Measurements from ENCODE around the gene DNASE1L1.

The DNASE1L1 gene

GRCh38 chrX:154380787-154381186 is 28.3 kb downstream of the DNASE1L1 start:
- no peak for DNase-seq

GRCh38 chrX:154380153-154380552 is 28.9 kb downstream of the DNASE1L1 start:
- no peak for DNase-seq

DNA sequence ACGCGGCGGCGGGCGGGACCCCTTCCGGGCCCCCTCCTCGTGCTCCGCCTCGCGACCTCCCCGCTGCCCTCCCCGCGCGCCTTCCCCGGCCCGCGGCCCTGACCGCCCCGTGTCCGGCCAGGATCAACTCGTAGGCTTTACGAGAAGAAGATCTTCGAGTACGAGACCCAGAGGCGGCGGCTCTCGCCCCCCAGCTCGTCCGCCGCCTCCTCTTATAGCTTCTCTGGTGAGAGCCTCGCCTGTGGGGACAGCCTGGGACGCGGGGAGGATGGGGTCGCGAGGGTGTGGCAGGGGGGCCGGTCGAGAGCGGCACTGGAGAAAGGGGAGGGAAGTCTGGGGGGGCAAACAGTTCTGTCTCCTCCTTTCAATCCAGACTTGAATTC is 29.5 kb downstream of the DNASE1L1 start:
- no peak for DNase-seq

DNA sequence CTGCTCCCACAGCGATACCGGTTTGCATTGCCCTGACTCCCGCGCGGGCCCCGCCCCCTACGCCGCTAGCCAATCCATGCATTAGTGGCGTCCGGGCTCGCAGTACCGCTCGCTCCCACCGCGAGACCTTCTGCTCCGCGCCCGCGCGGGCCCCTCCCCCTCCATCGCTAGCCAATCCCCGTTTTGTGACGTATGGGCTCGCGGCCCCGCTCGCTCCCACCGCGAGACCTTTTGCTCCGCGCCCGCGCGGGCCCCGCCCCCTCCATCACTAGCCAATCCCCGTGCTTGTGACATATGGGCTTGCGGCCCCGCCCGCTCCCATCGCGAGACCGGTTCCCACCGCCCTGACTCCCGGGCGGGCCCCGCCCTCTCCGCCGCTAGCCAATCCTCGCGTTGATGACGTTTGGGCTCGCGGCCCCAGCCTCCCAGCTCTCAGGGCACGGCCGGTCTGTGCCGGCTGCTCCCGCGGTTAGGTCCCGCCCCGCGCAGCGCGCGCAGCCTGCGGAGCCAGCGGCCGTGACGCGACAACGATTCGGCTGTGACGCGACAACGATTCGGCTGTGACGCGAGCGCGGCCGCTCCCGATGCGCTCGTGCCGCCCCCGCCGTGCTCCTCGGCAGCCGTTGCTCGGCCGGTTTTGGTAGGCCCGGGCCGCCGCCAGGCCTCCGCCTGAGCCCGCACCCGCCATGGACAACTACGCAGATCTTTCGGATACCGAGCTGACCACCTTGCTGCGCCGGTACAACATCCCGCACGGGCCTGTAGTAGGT is 30.1 kb downstream of the DNASE1L1 start, which contains the start of gene EMD:
TSS of gene EMD (plus strand) at position 497 of the 770 bp plus-strand sequence. CDS start at position 687, 190 bp downstream.
- DNase-seq = peak; percentile 98

- DNase-seq = peak; percentile 75
Observed at GRCh38 chrX:154378059-154378798, 30.8 kb downstream of the DNASE1L1 start.

GRCh38 chrX:154376774-154377173 is 32.3 kb downstream of the DNASE1L1 start:
- DNase-seq = no peak

- DNase-seq = no peak
Observed at GRCh38 chrX:154375156-154375504, 33.9 kb downstream of the DNASE1L1 start.

DNA sequence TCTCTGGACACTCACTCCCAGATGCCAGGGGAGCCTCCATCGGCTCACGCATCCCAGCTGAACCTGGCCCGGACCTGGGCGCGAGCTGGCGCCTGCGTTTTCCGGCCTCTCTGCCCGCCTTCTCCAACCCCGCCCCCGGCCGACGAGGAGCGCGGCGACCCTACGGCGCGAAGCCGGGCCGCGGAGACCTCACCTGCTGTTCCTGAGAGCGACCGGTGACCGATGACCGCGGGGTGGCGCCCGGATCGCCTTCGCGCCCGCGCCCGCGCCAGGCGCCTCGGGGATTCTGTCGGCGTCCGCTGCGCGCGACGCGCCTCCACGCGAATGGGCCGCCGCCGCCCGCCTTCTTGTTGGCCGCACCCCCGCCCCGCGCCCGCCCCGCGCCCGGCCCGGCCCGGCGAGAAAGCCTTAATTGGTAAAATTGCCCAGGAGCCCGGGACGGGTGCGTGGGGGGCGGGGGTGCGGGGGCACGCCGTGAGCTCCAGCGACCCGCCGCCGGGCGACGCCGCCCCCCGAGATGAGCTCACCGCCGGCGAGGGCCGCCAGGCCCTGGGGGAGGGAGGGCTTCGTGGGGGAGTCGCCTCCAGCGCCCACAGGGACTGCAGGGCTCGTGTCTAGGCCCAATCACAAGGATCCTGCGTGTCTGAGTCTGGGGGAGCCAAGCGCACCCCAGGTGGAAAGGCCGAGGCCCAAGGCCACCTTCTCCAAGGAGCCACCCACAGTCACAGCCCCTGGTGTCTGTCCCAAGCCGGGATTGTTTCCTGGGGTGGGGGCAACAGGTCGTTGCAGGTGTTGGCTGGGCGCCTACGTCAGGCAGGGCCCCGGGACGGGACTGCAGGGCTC is 34.5 kb downstream of the DNASE1L1 start, which contains the start of gene FLNA:
TSS of gene FLNA (minus strand) at position 322 of the 843 bp plus-strand sequence. CDS start 3,389 bp downstream, outside the sequence.
- no peak for DNase-seq

DNA sequence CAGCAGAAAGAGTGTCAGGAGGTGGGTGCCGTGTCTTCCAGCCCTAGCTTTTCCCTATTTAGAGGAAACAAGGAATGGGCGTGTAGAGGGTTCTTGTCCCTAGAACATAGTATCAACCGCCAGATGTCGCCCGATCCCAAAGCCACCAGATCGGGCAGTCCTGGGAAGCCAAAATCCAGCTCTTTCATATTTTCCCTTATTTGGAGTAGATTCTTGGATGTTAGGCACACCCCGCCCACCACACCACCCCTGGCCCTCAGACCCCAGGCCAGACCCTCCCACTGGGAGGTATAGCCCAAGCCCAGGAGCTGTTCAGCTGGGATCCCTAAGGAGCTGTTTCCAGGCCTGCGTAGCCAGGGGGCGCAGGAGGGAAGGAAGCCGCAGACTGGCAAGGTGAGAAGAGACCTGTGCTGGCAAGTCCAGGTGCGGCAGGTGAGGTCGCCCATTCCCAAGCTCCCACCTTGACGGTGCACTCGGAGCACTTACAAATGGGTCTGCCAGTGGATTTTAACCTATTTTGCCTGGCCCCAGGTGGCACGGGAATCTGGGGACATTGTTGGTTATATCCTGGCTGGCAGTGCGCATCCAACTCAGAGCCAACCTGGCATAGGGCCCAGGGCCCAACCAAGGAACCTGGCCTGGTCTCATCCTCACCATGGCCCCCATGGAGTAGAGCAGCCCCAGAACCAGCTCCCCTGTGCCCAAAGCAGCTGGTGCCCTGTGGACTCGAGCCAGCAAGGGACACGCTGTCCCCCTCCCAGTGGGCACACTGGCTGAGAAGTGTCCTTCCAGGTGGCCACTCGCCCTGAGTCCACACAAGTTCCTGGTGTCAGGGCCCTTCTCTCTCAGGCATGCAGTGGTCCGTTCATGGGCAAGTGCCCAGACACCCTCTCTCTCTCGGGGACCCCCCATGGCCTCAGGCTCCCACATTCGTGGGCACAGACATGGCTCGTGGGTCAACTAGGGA is 35.4 kb downstream of the DNASE1L1 start:
- peak; percentile 81 for DNase-seq

DNA sequence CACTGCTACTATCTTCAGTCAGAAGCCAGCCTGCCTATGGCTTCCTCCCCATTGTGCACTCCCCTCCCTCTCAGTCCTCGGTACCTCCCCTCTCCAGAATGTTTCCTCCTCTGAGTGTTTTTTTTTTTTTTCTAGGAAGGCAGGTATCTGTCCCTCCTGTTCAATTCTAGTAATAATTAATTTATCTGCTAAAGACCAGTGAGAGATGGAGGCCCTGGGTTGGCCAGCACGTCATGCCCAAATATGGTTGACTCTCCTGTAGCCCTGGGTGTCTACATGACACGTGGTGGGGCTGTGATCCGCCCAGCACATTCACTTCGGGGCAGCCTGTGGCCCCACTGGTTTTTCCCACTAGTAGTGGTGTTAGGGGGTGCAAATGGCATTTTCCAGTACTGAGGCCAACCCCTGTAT is 36.4 kb downstream of the DNASE1L1 start:
- DNase-seq = no peak

DNA sequence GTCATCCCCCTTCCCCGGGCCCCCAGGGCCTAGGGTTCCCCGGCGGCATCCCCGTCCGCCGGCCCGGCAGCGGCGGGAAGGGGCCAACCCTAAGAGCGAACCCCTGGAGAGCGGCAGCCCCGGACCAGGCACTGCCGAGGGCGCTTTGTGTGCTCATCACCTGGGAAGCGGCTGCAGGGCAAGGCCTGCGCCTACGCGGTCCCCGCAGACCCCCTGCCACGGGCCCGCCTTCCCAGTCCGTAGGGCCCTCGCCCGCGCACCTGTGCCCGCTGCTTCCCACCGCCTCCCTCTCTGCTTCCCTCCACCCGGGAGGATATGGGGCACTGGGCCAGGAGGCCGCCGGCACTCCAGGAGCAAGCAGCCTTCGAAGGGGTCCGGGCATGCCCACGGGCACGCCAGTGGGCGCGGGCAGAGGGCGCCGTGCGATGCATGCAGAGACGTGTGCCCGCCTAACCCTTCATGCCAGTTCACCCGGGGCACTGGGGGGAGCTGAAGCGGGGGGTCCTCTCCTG is 37.2 kb downstream of the DNASE1L1 start:
- DNase-seq = peak; percentile 47

GRCh38 chrX:154371017-154371788 is 37.9 kb downstream of the DNASE1L1 start:
- peak; percentile 95 for DNase-seq

DNA sequence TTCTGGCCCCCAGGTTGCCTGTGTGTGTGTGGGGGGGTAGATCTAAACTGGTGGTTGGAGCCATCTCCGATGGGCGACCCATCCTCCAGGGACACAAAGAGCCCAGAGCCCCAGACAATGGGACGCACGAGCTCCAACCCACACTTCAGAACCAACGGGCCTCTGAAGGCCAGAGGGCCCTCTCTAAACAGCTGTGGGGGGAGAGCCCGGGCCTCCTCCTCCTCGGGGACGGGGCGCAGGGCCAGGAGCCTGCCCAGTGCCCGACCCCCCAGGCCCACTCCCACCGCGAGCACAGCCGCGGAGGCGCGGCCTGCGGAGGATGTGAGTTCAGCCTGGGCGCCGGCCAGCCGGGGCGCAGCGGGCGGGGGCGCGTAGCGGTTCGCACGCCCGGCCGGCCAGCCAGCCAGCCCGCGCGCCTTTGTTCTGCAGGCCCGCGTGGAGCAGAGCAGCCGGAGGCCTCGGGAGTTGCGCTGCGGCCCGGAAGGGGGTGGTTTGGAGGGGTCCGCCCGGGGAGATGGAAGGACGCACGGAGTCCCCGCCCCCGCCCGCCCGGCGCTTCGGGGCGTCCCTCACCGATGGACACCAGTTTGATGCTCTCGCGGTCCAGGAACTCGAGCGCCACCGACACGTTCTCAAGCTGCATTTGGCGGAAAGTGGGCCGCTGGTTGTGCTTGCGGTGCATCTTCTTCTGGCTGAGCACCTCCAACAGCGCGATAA is 38.6 kb downstream of the DNASE1L1 start:
- peak; percentile 65 for DNase-seq

GRCh38 chrX:154369449-154370299 is 39.4 kb downstream of the DNASE1L1 start:
- DNase-seq = peak; percentile 92

DNA sequence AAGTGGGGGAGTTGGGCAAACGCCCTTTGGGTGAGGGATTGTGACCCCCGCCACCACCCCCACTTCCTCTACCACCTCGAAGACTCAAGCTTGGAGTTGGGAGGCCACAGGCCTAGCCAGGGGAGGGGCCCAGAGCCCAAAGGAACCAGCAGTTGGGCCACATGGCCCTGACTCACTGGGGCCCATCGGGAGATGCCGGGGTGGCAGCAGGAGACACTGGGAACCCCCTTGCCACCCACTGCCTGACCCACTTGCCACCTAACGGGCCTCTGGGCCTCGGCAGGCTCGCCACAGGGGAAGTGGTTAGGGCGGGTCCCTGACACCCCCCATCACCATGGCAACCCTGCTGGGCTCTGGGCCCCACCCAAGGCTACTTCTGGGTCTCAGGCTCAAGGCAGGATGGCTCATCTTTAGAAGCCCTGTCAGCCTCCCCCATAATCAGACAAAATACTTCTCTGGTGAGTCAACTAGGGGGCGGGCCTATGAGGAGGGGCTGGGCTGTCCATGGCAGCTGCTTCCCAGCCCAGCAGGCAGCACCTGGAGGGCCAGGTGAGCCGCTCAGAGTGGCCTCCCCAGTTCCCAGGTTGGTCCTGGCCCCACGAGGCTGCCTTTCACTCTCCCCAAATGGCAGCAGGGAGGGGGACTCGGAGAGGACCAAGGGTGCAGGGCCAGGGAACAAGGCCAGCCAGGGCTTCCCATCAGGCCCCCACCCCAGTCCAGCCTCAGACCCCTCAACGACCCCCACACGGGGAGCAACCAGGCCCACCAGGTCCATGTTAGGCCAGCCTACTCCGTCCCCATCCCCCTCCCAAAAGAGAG is 40.2 kb downstream of the DNASE1L1 start:
- peak; percentile 68 for DNase-seq

DNA sequence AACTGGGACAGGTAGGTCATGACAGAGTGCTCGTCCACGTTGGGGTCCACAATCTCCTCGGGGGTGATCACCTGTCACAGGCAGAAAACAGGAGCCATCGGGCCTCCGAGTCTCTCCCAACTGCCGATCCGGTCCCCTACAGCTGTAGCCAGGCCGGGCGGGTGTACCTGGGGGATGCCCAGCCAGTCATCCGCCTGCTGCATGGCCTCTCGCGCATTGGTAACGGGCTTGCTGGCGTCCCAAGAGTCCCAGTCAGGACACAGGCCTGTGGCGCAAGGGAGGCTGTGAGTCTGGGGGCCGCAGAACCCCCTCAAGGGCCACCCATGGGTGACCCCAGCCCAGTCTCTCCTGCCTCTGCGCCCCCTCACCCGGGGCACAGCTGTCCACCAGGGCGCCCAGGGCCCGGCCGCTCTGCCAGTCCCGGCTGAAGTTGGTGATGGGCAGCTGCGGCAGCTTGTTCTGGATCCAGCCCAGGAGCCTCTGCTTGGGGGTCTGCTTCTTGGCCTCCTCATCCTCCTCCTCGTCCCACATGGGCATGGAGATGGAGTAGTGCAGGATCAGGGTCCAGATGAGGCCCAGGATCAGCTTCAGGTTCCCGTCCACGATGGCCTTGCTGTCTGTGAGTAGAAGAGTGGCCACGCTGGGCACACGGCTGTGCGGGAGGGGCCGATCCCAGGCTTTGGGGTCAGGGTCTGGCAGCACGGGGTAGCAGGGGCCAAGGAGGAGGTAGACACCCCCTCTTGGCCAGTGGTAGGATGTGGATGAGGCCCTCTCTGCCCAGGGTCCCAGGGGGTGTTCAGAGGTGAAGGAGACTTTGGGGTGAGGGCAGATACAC is 41.4 kb downstream of the DNASE1L1 start:
- DNase-seq = no peak

- peak; percentile 52 for DNase-seq
Observed at GRCh38 chrX:154366666-154367055, 42.4 kb downstream of the DNASE1L1 start.
